NCI-H524 (cell line): ENCODE results near the gene NIP7.
"Not testable (repeated sequence)": the region's sequence is repeated elsewhere in the genome, so short reads cannot be mapped to it uniquely, and the experiment has no call there.

Source experiments
- DNase-seq, 2 experiments: peaks; one replicate each; lab custom pipeline; 2025; lab: John Stamatoyannopoulos, UW

NIP7 gene

DNA sequence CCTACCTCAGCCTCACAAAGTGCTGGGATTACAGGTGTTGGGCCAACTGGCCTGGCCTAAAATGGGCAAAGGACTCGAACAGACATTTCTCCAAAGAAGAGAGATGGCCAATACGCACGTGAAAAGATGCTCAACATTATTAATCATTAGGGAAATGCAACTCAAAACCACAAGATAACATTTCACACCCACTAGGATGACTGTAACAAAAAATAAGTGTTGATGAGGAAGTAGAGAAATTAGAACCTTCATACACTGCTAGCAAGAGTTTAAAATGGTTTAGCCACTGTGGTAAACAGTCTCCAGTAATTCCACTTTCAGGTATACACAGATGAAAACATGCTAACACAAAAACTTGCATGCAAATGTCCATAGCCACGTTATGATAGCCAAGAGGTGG, 6.4 kb downstream of the NIP7 start:
- no peak for DNase-seq

DNA sequence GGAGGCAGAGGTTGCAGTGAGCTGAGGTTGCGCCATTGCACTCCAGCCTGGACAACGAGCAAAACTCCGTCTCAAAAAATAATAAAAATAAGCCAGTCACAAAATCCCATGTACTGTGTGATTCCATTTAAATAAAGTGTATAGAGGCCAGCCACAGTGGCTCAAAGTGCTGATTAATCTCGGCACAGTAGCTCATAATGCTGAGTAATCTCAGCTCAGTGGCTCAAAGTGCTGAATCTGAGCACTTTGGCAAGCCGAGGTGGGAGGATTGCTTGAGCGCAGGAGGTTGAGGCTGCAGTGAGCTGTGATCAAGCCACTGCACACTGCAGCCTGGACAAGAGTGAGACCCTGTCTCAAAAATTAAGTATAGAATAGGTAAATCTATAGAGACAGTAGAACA, 7.1 kb downstream of the NIP7 start:
- DNase-seq: no peak

GRCh38 chr16:69348222-69348621, 8.7 kb downstream of the NIP7 start:
- no peak for DNase-seq

- DNase-seq: no peak
Measured at GRCh38 chr16:69349536-69349935, 10.0 kb downstream of the NIP7 start.

DNA sequence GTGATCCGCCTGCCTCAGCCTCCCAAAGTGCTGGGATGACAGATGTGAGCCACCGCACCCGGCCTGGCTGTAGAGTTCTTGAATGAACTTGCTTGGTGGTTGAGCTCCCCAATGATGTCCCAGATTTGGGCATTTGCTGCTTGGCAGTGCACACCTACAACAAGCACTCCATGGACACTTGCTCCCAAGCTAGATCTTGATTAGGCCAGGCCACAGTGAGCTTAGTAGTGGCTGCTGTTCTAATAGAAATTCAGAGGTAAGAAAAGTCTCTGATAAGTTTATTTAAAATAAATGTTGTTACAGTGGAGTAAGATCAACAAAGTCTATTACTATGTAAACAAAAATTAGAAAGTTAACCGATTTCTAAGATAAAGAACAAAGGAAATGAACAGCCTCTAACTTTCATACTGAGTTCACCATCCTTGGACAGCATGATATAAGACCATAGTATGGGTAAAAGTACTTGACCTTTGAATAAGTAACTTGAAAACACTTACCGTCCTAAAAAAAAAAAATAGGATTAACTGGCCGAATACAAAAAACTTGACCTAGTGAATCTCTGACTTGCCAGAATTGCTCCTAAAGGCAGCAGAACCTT, 11.1 kb downstream of the NIP7 start:
- DNase-seq: peak in 1 of 2 experiments; percentile 20

GRCh38 chr16:69351309-69352027, 11.9 kb downstream of the NIP7 start, which contains the start of gene TMED6:
Gene TMED6, minus strand, starts transcription at chr16:69351786. Its CDS starts 33 bp downstream, at chr16:69351753.
- DNase-seq: peak; percentile 82 to 91

DNA sequence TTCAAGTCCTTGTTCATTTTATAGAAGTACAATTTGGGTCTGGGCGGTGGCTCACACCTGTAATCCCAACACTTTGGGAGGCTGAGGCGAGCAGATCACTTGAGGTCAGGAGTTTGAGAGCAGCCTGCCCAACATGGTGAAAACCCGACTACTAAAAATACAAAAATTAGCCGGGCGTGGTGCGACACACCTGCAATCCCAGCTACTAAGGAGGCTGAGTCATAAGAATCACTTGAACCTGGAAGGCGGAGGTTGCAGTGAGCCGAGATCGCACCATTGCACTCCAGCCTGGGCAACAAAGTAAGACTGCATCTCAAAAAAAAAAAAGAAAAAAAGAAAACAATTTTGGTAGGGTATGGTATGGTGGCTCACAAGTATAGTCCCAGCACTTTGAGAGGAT, 20.5 kb downstream of the NIP7 start:
- DNase-seq: not testable (repeated sequence)

- DNase-seq: no peak
Measured at GRCh38 chr16:69363281-69363717, 23.7 kb downstream of the NIP7 start.

- no peak for DNase-seq
Measured at GRCh38 chr16:69364088-69364487, 24.5 kb downstream of the NIP7 start.

DNA sequence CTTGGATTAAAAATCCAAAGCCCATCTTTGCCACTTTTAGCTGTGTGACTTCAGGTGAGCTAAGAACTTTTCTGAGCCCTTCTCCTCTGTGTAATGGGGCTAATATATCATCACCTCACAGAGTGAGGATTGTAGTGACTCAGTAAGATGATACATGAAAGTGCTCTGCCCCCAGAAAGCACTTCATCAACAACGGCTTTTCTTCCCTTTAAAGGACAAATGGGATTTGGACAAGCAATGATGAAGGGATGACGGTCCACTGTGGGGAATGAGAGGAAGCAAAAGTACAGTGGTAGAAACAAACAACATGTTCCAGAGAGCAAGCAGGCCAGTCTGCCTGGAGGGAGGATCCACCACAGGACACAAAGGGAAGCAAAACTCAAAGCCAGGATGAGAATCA, 26.3 kb downstream of the NIP7 start:
- DNase-seq: no peak

GRCh38 chr16:69366431-69366830, 26.9 kb downstream of the NIP7 start:
- DNase-seq: no peak

DNA sequence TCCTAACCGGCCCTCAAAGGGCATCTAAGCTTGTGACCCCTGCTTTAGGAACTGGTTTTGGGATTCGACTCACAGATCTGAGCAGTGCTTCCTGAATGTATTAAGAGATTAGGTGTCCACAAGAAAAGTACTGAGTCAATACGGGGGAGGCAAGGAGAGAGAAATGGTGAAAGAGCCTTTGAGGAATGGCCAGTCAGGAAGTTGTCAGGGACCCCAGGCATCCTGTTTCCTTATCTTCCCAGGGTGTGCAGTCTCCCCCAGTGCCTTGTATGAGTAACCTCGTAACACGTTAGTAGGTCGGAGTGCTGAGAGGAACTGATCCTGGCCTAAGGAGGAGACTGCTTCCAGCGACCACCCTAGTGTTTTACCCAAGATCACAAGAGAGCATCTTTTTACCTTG, 28.4 kb downstream of the NIP7 start:
- no peak for DNase-seq

GRCh38 chr16:69368866-69369265, 29.3 kb downstream of the NIP7 start:
- DNase-seq: no peak

- no peak for DNase-seq
Measured at GRCh38 chr16:69371564-69371963, 32.0 kb downstream of the NIP7 start.

GRCh38 chr16:69373019-69373418, 33.4 kb downstream of the NIP7 start:
- no peak for DNase-seq

DNA sequence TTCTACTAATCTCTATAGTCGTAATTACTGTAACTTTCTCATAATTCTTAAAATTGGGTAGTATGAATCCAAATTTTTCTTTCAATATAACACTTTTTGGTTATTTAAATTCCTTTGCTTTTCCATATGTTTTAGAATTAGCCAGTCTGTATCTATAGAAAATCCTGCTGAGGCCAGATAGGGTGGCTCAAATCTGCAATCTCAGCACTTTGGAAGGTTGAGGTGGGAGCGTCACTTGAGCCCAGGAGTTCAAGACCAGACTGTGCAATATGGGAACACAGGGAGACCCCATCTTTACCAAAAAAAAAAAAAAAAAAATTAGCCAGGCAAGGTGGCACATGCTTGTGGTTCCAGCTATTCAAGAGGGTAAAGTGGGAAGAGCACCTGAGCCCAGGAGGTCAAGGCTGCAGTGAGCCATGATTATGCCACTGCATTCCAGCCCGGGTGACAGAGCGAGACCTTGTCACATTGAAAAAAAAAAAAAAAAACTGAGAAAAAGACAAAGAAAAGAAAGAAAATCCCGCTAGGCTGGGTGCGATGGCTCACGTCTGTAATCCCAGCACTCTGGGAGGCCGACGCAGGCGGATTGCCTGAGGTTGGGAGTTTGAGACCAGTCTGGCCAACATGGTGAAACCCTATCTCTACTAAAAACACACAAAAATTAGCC, 37.0 kb downstream of the NIP7 start:
- no peak for DNase-seq

GRCh38 chr16:69378036-69378435, 38.5 kb downstream of the NIP7 start:
- DNase-seq: no peak

DNA sequence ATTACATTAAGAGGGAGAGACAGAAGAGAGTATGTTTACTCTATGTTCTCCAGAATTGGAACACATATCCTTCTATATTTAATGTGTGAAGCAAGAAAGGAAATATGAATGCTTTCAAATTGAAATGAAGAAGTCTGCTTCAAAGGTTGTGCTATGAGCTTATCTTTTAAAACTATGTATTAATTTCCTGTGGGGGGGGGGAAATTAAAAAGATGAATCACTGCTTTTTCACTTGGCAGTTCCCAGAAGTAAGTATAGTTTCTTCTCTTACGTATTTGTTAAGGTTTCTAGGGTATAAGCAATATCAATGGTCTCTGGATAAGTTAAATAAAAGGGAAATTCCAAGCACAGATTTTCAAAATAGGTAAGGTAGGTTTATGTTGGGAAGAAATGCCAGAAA, 39.2 kb downstream of the NIP7 start:
- no peak for DNase-seq

- DNase-seq: no peak
Measured at GRCh38 chr16:69381231-69381630, 41.7 kb downstream of the NIP7 start.

DNA sequence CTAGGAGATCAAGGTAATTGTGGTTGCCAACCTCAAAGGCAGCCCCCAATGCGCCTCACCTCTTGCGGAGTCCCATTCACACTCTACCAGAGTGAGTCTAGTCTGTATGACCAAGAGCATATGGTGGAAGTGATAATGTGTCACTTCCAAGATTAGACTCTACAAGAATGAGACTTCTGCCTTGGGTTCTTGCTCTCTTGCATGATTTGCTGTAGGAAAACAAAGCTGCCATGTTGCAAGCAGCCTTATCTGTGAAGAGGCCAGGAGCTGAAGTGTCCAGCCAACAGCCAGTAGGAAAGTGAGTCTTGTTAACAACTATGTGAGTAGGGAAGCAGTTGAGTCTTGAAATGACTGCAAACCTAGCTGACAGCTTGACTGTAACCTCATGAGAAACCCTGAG, 42.8 kb downstream of the NIP7 start:
- DNase-seq: no peak

GRCh38 chr16:69384974-69385373, 45.4 kb downstream of the NIP7 start:
- no peak for DNase-seq

GRCh38 chr16:69386596-69386995, 47.0 kb downstream of the NIP7 start:
- no peak for DNase-seq
